Esophagus (tissue), 2 donors: ENCODE data around the gene ARHGEF38. TPM values are rescaled to one million over a fixed set of nuclear protein-coding genes. Genes with fewer than 3 reads are reported as not detected.

Source experiments
- H3K27ac ChIP-seq, 2 donors: one replicate each; pipeline ENCODE4 v1.5.1; 2013; ENCODE audit warnings: low read depth in 2 of 2, mild to moderate bottlenecking in 2 of 2, inconsistent platforms in 1 of 2, low read length in 1 of 2, moderate library complexity in 1 of 2
- H3K27me3 ChIP-seq, 2 donors: one replicate each; pipeline ENCODE4 v1.6.1; 2013; ENCODE audit warnings: low read length in 2 of 2, control low read depth in 1 of 2, mild to moderate bottlenecking in 1 of 2; ENCODE audit not compliant: insufficient read depth in 2 of 2, control insufficient read depth in 1 of 2
- H3K36me3 ChIP-seq, 2 donors: one replicate each; pipeline ENCODE4 v1.6.1; 2013; ENCODE audit warnings: low read length in 1 of 2; ENCODE audit not compliant: control insufficient read depth in 2 of 2, insufficient read depth in 2 of 2
- H3K4me1 ChIP-seq, 2 donors: one replicate each; pipeline ENCODE4 v1.6.1; 2013; ENCODE audit warnings: low read length in 1 of 2; ENCODE audit not compliant: control insufficient read depth in 2 of 2, insufficient read depth in 2 of 2
- H3K4me3 ChIP-seq, 2 donors: one replicate each; pipeline ENCODE4 v1.5.1; 2013; ENCODE audit warnings: low read length in 2 of 2, mild to moderate bottlenecking in 2 of 2, low read depth in 1 of 2, moderate library complexity in 1 of 2
- H3K9me3 ChIP-seq, 2 donors: one replicate each; pipeline ENCODE4 v1.6.1; 2013; ENCODE audit warnings: mild to moderate bottlenecking in 2 of 2, low read depth in 1 of 2, low read length in 1 of 2, moderate library complexity in 1 of 2; ENCODE audit not compliant: control insufficient read depth in 2 of 2, insufficient read depth in 1 of 2
- WGBS, 2 donors: extraction: QIAGEN DNeasy Blood & Tissue Kit; methylation state at CpG; one replicate each; pipeline ENCODE4 v1.1.7; 2013; 5-methylcytosine and 5-hydroxymethylcytosine counted together
- polyA plus RNA-seq, 2 donors: library from polyadenylated mRNA; stranded (reverse); fragments of 200-250 nt; gene quantifications; one replicate each; pipeline ENCODE4 v1.2.3, GENCODE V29; 2013
- donor health status: healthy with polysubstance abuse.
- donor health status: Bipolar disorder and iron deficiency.

The ARHGEF38 gene
- polyA plus RNA-seq, 2 donors: 0.06 to 0.07 TPM

- Histone ChIP-seq H3K4me1 (no peaks in the 10 kb centered on the region), H3K36me3 (no peaks in the 10 kb centered on the region), H3K4me3 (no peak overlapping the region), H3K27me3 (no peaks in the 10 kb centered on the region), H3K27ac (no peak overlapping the region), H3K9me3 (no peaks in the 10 kb centered on the region)
- WGBS, 2 donors: 70 to 75% methylated on average over 3 of the region's 3 CpGs
Observed at GRCh38 chr4:105632599-105632998, 80.2 kb downstream of the ARHGEF38 start.

- 29 to 36% methylated on average over 3 of the region's 3 CpGs for WGBS, 2 donors
- Histone ChIP-seq H3K36me3 (no peaks in the 10 kb centered on the region), H3K9me3 (no peaks in the 10 kb centered on the region), H3K4me3 (no peak overlapping the region), H3K27me3 (no peaks in the 10 kb centered on the region), H3K27ac (no peak overlapping the region), H3K4me1 (peaks cover 0 to 3% of the 10 kb centered on the region in 2 donors)
Observed at GRCh38 chr4:105633241-105633640, 80.8 kb downstream of the ARHGEF38 start.

- H3K4me1 ChIP-seq: peaks cover 0 to 3% of the 10 kb centered on the region in 2 donors
- H3K36me3 ChIP-seq: no peaks in the 10 kb centered on the region
- no peak overlapping the region for H3K27ac ChIP-seq
- 49 to 51% methylated on average over 1 of the region's 1 CpG for WGBS, 2 donors
- H3K9me3 ChIP-seq: no peaks in the 10 kb centered on the region
- no peak overlapping the region for H3K4me3 ChIP-seq
- H3K27me3 ChIP-seq: no peaks in the 10 kb centered on the region
Observed at GRCh38 chr4:105634402-105635080, 82.1 kb downstream of the ARHGEF38 start.

- Histone ChIP-seq H3K4me1 (peaks cover 0 to 3% of the 10 kb centered on the region in 2 donors), H3K27ac (no peak overlapping the region), H3K36me3 (no peaks in the 10 kb centered on the region), H3K9me3 (no peaks in the 10 kb centered on the region), H3K27me3 (no peaks in the 10 kb centered on the region), H3K4me3 (no peak overlapping the region)
- WGBS, 2 donors: 37 to 58% methylated on average over 4 of the region's 4 CpGs
Observed at GRCh38 chr4:105637408-105638176, 85.2 kb downstream of the ARHGEF38 start.

GRCh38 chr4:105641845-105642244, 89.4 kb downstream of the ARHGEF38 start:
- 57 to 78% methylated on average over 4 of the region's 4 CpGs for WGBS, 2 donors
- Histone ChIP-seq H3K27ac (no peak overlapping the region), H3K4me3 (no peak overlapping the region), H3K27me3 (no peaks in the 10 kb centered on the region), H3K4me1 (peaks cover 0 to 3% of the 10 kb centered on the region in 2 donors), H3K36me3 (no peaks in the 10 kb centered on the region), H3K9me3 (no peaks in the 10 kb centered on the region)

GRCh38 chr4:105644257-105644656, 91.8 kb downstream of the ARHGEF38 start:
- H3K4me3 ChIP-seq: no peak overlapping the region
- H3K4me1 ChIP-seq: no peaks in the 10 kb centered on the region
- no peak overlapping the region for H3K27ac ChIP-seq
- WGBS, 2 donors: 49% methylated on average over 2 of the region's 2 CpGs
- H3K36me3 ChIP-seq: no peaks in the 10 kb centered on the region
- no peaks in the 10 kb centered on the region for H3K27me3 ChIP-seq
- no peaks in the 10 kb centered on the region for H3K9me3 ChIP-seq

- Histone ChIP-seq H3K4me1 (no peaks in the 10 kb centered on the region), H3K36me3 (no peaks in the 10 kb centered on the region), H3K27me3 (no peaks in the 10 kb centered on the region), H3K4me3 (no peak overlapping the region), H3K27ac (no peak overlapping the region), H3K9me3 (no peaks in the 10 kb centered on the region)
- WGBS, 2 donors: 63 to 68% methylated on average over 1 of the region's 1 CpG
Observed at GRCh38 chr4:105645440-105645839, 93.0 kb downstream of the ARHGEF38 start.

GRCh38 chr4:105650190-105650589, 97.8 kb downstream of the ARHGEF38 start:
- Histone ChIP-seq H3K4me3 (no peak overlapping the region), H3K27me3 (no peaks in the 10 kb centered on the region), H3K9me3 (no peaks in the 10 kb centered on the region), H3K27ac (no peak overlapping the region), H3K36me3 (no peaks in the 10 kb centered on the region), H3K4me1 (no peaks in the 10 kb centered on the region)
- 85 to 91% methylated on average over 1 of the region's 1 CpG for WGBS, 2 donors

GRCh38 chr4:105651884-105652283, 99.5 kb downstream of the ARHGEF38 start:
- Histone ChIP-seq H3K27ac (no peak overlapping the region), H3K27me3 (no peaks in the 10 kb centered on the region), H3K4me1 (no peaks in the 10 kb centered on the region), H3K36me3 (no peaks in the 10 kb centered on the region), H3K4me3 (no peak overlapping the region), H3K9me3 (no peaks in the 10 kb centered on the region)
